22Rv1 (cell line): ENCODE results near the gene WDFY3.

ENCODE experiments used
- CTCF ChIP-seq: fragments of 450-650 bp; IDR thresholded peaks from 2 replicates; pipeline ENCODE4 v1.5.1; 2017; ENCODE audit warnings: mild to moderate bottlenecking
- ZFX ChIP-seq: fragments of 450-650 bp; IDR thresholded peaks from 2 replicates; pipeline ENCODE4 v1.6.1; 2017; ENCODE audit warnings: antibody characterized with exemption, borderline replicate concordance

- TF ChIP-seq CTCF (no peak), ZFX (no peak)
These were observed 38.4 kb downstream of the WDFY3 start for GRCh38 chr4:84928089-84928488.
